GM23248 (cell line): ENCODE results near the gene TASOR.

ENCODE experiments used
- EZH2 ChIP-seq: fragments of 200-600 bp; sonication (generic); IDR thresholded peaks from 2 replicates; pipeline ENCODE4 v1.6.1; 2018; ENCODE audit warnings: antibody characterized with exemption, mild to moderate bottlenecking; ENCODE audit not compliant: insufficient read depth, poor library complexity, severe bottlenecking
- EZH2phosphoT487 ChIP-seq: fragments of 200-600 bp; sonication (generic); IDR thresholded peaks from 2 replicates; pipeline ENCODE4 v1.6.1; 2018; ENCODE audit warnings: antibody characterized with exemption, moderate library complexity, mild to moderate bottlenecking, low read depth; ENCODE audit not compliant: insufficient read depth

DNA sequence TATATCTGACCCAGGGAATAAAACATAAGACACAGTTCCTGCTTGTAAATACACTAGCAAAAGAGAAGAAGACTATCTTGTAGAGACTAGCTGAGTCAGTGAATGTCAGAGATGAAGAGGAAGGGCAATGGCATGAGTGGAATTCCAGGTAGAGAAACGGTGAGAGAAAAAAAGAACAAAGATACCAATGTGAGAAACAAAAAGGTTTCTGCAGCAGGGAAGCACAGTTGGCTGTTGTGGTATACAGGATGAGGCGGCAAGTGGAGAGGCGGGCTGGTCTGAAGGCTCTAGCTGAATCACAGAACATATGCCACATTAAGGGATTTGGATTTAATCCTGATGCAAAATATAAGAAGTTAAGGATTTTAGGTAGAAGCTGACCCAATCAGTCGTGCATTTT lies 17.1 kb upstream of the TASOR start:
- TF ChIP-seq EZH2phosphoT487 (no peak), EZH2 (no peak)
